HG03558 (cell line): ENCODE data around the gene PITX1.

Experiments
- ATAC-seq: cut with Tn5 transposase; IDR thresholded peaks from one replicate; pipeline ENCODE4 v1.9.1; 2021; ENCODE audit warnings: moderate number of reproducible peaks; ENCODE audit not compliant: unreplicated experiment; ENCODE audit errors: extremely low read depth

The PITX1 gene

GRCh38 chr5:135042595-135042994 is 8.6 kb upstream of the PITX1 start:
- no peak for ATAC-seq

- no peak for ATAC-seq
These were observed 7.7 kb upstream of the PITX1 start for GRCh38 chr5:135041726-135042125.

GRCh38 chr5:135041145-135041587 is 7.1 kb upstream of the PITX1 start:
- no peak for ATAC-seq

- no peak for ATAC-seq
These were observed 6.5 kb upstream of the PITX1 start for GRCh38 chr5:135040333-135041144.

- no peak for ATAC-seq
These were observed 6.0 kb upstream of the PITX1 start for GRCh38 chr5:135040034-135040332.

GRCh38 chr5:135039271-135040033 is 5.4 kb upstream of the PITX1 start:
- ATAC-seq = no peak

GRCh38 chr5:135038813-135039270 is 4.8 kb upstream of the PITX1 start:
- no peak for ATAC-seq

- no peak for ATAC-seq
These were observed 4.3 kb upstream of the PITX1 start for GRCh38 chr5:135038205-135038812.

- ATAC-seq = no peak
These were observed 3.6 kb upstream of the PITX1 start for GRCh38 chr5:135037519-135038204.

GRCh38 chr5:135036405-135036804 is 2.4 kb upstream of the PITX1 start:
- no peak for ATAC-seq

GRCh38 chr5:135035678-135036030 is 1.6 kb upstream of the PITX1 start:
- ATAC-seq = no peak

GRCh38 chr5:135034963-135035677 is 1.1 kb upstream of the PITX1 start:
- ATAC-seq = no peak

- no peak for ATAC-seq
These were observed 371 bp upstream of the PITX1 start for GRCh38 chr5:135034236-135034962.

GRCh38 chr5:135032999-135033861 is 798 bp downstream of the PITX1 start:
- no peak for ATAC-seq

GRCh38 chr5:135032695-135032998 is 1.4 kb downstream of the PITX1 start:
- no peak for ATAC-seq

- no peak for ATAC-seq
These were observed 2.0 kb downstream of the PITX1 start for GRCh38 chr5:135031813-135032694.

- ATAC-seq = no peak
These were observed 2.8 kb downstream of the PITX1 start for GRCh38 chr5:135030956-135031812.
